HG02852 (cell line): ENCODE data around the gene RNF11.
A peak's percentile ranks its signal among the peaks of the same experiment; 100 is the strongest.
"Not testable (repeated sequence)": the region's sequence is repeated elsewhere in the genome, so short reads cannot be mapped to it uniquely, and the experiment has no call there.

Source experiments
- ATAC-seq: cut with Tn5 transposase; IDR thresholded peaks from one replicate; pipeline ENCODE4 v1.9.1; 2021; ENCODE audit warnings: mild to moderate bottlenecking, moderate library complexity; ENCODE audit not compliant: unreplicated experiment

Gene RNF11

DNA sequence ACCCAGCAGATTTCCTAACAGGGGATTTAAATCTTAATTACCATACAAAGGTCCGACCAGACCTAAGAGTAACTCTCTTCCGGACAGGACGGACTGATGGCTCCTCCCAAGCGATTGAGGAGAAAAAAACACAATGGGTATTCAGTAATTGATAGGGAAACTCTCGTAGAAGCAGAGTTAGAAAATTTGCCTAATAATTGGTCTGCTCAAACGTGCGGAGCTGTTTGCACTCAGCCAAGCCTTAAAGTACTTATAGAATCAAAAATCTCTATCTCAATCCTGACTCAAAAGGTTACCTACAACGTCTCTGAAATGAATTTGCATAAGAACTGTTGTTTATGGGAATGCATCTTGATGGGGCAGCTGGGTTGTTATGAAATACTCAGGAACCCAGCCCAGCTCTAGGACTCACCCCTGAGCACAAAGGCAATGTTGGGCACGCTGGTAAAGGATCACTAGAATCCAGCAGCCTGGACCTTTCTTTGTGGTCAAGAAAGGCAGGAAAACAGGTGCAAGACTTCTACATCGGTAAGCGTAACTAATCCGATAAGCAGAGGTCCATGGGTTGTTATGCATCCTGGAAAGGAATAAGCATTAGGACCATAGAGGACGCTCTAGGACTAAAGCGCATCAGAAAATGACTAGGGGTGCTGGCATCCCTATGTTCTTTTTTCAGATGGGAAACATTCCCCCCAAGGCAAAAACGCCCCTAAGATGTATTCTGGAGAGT is 8.7 kb upstream of the RNF11 start:
- ATAC-seq: not testable (repeated sequence)

- not testable (repeated sequence) for ATAC-seq
These were observed 7.6 kb upstream of the RNF11 start for GRCh38 chr1:51228471-51228870.

DNA sequence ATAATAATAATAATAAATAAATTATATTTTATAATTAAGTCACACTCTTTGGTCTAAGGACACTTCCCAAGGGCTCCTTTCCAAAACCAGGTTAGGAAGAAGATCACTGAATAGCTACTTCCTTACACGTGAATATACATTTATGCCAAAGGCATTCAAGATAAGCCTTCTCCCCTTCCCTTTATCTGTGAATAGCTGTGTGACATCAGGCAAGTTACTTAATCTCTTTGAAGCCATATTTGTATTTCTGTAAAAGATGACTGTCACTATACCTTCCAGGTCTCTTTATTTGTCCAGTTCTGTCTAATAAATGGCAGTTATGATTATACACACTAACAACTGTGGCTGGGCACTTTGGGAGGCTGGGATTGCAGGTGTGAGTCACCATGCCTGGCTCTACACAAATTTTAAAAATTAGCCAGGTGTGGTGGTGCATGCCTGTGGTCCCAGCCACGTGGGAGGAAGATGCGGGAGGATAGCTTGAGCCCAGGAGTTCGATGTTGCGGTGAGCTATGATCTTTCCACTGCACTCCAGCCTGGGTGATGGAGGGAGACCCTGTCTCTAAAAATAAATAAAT is 5.5 kb upstream of the RNF11 start:
- no peak for ATAC-seq

DNA sequence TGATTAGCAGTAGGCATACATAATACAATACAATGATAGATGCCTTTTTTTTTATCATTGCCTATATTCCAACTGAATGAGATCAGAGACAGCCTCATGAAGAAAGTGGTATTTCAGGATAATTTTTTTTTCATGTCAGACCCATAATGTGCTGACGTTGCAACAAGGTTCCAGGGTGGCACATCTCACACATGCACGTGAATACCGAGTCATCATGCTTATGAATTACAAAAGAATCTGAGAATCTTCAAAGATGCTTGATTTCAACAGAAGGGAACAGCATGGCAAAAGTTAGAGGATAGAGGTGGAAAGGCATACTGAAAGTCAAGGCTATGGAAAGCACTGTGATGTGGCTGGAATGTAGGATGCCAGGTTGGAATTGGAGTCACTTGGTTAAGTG is 5.0 kb upstream of the RNF11 start:
- no peak for ATAC-seq

GRCh38 chr1:51231896-51232295 is 4.2 kb upstream of the RNF11 start:
- no peak for ATAC-seq

GRCh38 chr1:51234236-51234635 is 1.8 kb upstream of the RNF11 start:
- ATAC-seq: not testable (repeated sequence)

- ATAC-seq: peak; percentile 56
These were observed 1.2 kb upstream of the RNF11 start for GRCh38 chr1:51234721-51235425.

DNA sequence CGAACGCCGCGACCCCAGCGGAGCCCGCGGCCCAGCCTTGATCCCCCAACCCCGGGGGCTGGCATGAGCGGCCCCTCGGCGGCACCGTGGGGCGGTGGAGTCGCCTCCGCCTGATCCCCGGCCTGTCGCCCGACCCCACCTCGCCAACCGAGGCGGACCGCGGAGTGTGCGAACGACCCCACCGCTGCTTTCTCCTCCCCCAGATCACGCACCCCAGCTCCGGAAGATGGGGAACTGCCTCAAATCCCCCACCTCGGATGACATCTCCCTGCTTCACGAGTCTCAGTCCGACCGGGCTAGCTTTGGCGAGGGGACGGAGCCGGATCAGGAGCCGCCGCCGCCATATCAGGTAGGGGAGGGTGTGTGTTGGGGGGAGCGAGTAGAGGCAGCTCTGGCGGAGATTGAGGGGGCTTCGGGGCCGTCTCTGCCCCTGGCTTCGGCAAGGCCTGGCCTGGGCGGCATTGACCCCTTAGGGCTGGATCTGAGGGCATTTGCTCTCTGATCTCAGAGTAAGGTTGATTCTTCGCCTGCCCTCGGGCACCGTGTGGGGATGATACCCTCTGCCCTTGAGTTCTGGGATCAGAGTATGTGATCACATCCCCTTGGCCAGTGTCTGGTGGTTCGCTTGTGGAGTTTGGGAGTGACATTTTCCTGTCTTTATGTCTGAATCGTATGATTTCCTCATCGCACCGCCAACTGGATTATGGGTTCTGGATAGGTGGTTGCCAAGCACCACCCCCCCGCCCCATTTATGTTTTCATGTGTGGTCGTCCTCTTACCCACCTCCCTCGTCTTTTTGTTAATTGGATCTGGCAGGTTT is 668 bp downstream of the RNF11 start:
- ATAC-seq: peak; percentile 13

- no peak for ATAC-seq
These were observed 1.4 kb downstream of the RNF11 start for GRCh38 chr1:51237351-51238033.

GRCh38 chr1:51238034-51238403 is 1.9 kb downstream of the RNF11 start:
- no peak for ATAC-seq

DNA sequence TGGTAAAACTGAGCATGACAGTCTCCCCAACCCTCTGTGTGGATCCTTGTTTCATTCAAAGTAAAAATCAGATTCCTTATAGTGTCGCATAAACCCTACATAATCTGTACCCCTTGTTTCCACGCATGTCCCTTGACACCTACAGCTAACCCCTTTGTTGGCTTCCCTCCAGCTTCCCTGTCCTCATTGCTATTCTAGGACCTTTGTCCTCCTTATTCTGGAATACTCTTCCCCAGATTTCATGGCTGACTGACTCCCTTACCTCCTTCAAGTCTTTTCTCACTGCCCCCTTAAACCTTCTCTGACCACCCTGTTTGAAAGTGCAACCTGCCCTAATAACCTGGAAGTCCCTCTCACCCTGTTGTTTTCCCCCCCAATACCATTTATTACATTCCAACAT is 4.0 kb downstream of the RNF11 start:
- ATAC-seq: no peak

DNA sequence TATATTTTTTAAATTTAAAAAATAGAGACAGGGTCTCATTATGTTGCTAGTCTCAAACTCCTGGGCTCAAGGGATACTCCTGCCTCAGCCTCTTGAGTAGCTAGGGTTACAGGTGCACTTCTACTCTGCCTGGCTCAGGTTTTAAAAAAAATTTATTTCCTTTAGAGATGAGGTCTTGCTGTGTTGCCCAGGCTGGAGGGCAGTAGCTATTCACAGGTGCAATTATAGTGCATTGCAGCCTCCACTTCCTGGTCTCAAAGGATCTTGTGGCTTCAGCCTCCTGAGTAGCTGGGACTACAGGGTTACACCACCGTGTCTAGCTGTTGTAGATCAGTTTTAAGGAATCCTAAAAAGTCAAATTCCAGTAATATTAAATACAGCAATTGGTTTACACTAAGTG is 5.0 kb downstream of the RNF11 start:
- no peak for ATAC-seq

- ATAC-seq: no peak
These were observed 6.5 kb downstream of the RNF11 start for GRCh38 chr1:51242546-51242945.

DNA sequence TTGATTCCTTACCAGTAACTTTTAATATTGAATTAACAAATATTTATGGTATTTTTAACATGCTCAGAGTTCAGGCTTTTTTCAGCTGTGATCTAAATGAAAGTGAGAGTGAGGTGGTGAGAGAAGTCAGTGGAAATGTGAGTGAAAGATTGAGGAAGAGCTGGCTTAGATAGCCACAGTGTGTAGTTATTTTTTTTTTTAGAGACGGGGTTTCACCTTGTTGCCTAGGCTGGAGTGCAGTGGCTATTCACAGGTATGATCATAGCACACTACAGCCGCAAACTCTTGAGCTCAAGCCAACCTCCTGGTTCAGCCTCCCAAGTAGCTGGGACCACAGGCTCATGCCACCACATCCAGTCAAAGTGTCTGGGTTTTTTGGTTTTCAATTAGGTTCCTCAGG is 10.9 kb downstream of the RNF11 start:
- ATAC-seq: peak; percentile 92

- ATAC-seq: no peak
These were observed 11.4 kb downstream of the RNF11 start for GRCh38 chr1:51247499-51247898.

DNA sequence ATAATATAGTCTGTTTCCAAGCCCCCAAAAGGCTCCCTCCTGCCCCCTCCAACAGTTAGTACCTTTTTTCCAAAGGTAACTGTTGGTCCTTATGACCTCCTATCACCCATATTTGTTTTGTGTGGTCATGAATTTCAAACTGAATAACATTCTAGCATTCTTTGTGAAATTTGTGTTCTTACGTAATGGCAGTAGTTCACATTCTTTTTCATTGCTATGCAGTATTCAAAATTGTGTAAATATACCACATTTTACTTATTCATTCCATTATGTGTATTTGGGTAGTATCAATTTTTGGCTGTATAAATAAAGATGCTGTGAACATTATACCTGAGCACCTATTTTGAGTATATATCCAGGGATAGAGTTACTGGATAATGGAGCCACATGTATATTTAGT is 13.4 kb downstream of the RNF11 start:
- ATAC-seq: no peak

- not testable (repeated sequence) for ATAC-seq
These were observed 14.7 kb downstream of the RNF11 start for GRCh38 chr1:51250729-51251128.

DNA sequence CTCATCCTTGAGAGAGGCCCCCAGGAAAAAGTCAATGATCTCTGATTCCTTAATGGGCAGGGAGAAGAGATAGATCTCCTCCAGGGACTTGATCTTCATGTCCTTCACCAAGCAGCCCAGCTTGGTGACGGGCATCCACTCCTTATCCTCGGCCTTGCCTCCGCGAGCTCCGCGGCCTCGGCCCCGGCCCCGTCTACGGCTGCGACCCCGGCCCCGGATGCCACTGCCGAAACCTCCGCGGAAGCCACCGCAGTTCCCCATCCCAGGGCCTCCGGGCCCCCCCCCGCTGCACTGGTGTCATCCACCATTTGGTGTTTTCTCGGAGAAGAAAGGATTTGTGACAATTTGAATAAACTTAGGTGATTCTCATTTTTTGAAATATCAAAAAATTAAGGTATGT is 15.1 kb downstream of the RNF11 start:
- not testable (repeated sequence) for ATAC-seq

DNA sequence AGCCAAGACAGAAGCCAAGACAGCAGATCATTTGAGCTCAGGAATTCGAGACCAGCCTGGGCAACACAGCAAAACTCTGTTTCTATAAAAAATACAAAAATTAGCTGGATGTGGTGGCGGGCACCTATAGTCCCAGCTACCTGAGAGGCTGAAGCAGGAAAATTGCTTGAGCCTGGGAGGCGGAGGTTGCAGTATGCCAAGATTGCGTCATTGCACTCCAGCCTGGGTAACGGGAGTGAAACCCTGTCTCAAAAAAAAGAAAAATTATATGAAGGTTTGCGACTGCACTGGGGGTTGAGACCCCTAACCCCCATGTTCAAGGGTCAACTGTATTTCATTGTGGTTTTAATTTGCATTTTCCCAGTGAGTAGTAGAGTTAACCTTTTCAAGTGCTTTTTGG is 16.3 kb downstream of the RNF11 start:
- ATAC-seq: no peak

- ATAC-seq: no peak
These were observed 17.6 kb downstream of the RNF11 start for GRCh38 chr1:51253691-51254090.

DNA sequence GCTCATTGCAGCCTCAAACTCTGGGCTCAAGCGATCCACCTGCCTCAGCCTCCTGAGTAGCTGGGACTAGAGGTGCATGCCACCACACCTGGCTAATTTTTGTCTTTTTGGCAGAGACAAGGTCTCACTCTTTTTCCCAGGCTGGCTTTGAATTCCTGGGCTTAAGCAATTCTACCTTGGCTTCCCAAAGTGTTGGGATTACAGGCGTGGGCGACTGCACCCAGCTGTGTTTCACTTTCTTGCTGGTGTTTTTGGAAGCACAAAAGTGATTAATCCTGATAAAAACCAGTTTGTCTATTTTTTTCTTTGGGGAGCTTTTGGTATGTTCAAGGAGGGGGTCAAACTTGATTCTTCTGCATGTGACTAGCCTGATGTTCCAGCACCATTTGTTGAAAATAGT is 19.3 kb downstream of the RNF11 start:
- no peak for ATAC-seq
